Anterior cingulate cortex (tissue), 58 donors: ENCODE results near the gene PPFIBP2.

ENCODE experiments used
- DNase-seq, 58 donors: peaks; one replicate each; lab custom pipeline; 2025; lab: John Stamatoyannopoulos, UW

PPFIBP2 gene

GRCh38 chr11:7513234-7514098 is at the start of gene PPFIBP2:
TSS of gene PPFIBP2 (plus strand) at chr11:7513999. CDS start at chr11:7549476, 35,477 bp downstream.
- peak in 56 of 58 donors; percentile 46 to 93 (median 83) for DNase-seq

- no peak for DNase-seq
Observed at GRCh38 chr11:7467652-7468051, 46.1 kb upstream of the PPFIBP2 start.

GRCh38 chr11:7469351-7469865 is 44.4 kb upstream of the PPFIBP2 start:
- DNase-seq = no peak

GRCh38 chr11:7471071-7471470 is 42.7 kb upstream of the PPFIBP2 start:
- DNase-seq = no peak

- no peak for DNase-seq
Observed at GRCh38 chr11:7473717-7474116, 40.1 kb upstream of the PPFIBP2 start.

- DNase-seq = no peak
Observed at GRCh38 chr11:7480113-7480512, 33.7 kb upstream of the PPFIBP2 start.

GRCh38 chr11:7484131-7484530 is 29.7 kb upstream of the PPFIBP2 start:
- DNase-seq = no peak

GRCh38 chr11:7484645-7485044 is 29.2 kb upstream of the PPFIBP2 start:
- DNase-seq = no peak

GRCh38 chr11:7485186-7486097 is 28.4 kb upstream of the PPFIBP2 start, which contains the start of gene OLFML1:
TSS of gene OLFML1 (plus strand) at chr11:7485506. CDS start at chr11:7485876, 370 bp downstream.
- DNase-seq = no peak

- no peak for DNase-seq
Observed at GRCh38 chr11:7486098-7486780, 27.6 kb upstream of the PPFIBP2 start.

- no peak for DNase-seq
Observed at GRCh38 chr11:7486781-7487140, 27.0 kb upstream of the PPFIBP2 start.

GRCh38 chr11:7487360-7487759 is 26.4 kb upstream of the PPFIBP2 start:
- no peak for DNase-seq

GRCh38 chr11:7488681-7489080 is 25.1 kb upstream of the PPFIBP2 start:
- DNase-seq = no peak

- DNase-seq = no peak
Observed at GRCh38 chr11:7489376-7489775, 24.4 kb upstream of the PPFIBP2 start.

- DNase-seq = no peak
Observed at GRCh38 chr11:7490054-7490453, 23.7 kb upstream of the PPFIBP2 start.

- DNase-seq = peak in 1 of 58 donors; percentile 15
Observed at GRCh38 chr11:7490535-7490934, 23.3 kb upstream of the PPFIBP2 start.

- no peak for DNase-seq
Observed at GRCh38 chr11:7492253-7492652, 21.5 kb upstream of the PPFIBP2 start.

GRCh38 chr11:7493670-7494069 is 20.1 kb upstream of the PPFIBP2 start:
- no peak for DNase-seq

GRCh38 chr11:7494086-7494745 is 19.6 kb upstream of the PPFIBP2 start:
- no peak for DNase-seq
